ENCODE results near the gene DEAF1. TPM values are rescaled to one million over a fixed set of nuclear protein-coding genes. Genes with fewer than 3 reads are reported as not detected.

DEAF1 gene
- polyA plus RNA-seq, 1 donor (not counting 4 experiments of a cell fraction or from before 2014, with no cell fraction given) = 8.1 TPM

- Histone ChIP-seq H3K36me3 (ENCODE audit: control insufficient read depth in 2 of 2, extremely low read depth in 1 of 2, insufficient read depth in 2 of 2, low read length in 2 of 2) (peaks cover 9 to 26% of the 10 kb centered on the region in 2 experiments), H3K4me2 (ENCODE audit: control insufficient read depth, extremely low read depth, insufficient read depth, low read depth, low read length) (no peak overlapping the region), H3K4me3 (ENCODE audit: control insufficient read depth in 2 of 3, extremely low read depth in 1 of 3, insufficient read depth in 2 of 3, low read depth in 1 of 3, low read length in 3 of 3) (no peak overlapping the region), H3K4me1 (ENCODE audit: control insufficient read depth, extremely low read depth, insufficient read depth, low read length) (peaks cover 30% of the 10 kb centered on the region), H3K9me1 (ENCODE audit: control insufficient read depth, extremely low read depth, insufficient read depth, low read length) (no peaks in the 10 kb centered on the region), H3K27me3 (ENCODE audit: control insufficient read depth, extremely low read depth, insufficient read depth, low read length) (no peaks in the 10 kb centered on the region), H3K79me2 (ENCODE audit: control insufficient read depth, insufficient read depth, low read length) (peaks cover 29% of the 10 kb centered on the region), H3K9ac (ENCODE audit: control insufficient read depth, extremely low read depth, insufficient read depth, low read length) (no peak overlapping the region), H4K20me1 (ENCODE audit: control insufficient read depth, extremely low read depth, insufficient read depth, low read length) (no peaks in the 10 kb centered on the region), H2AFZ (ENCODE audit: control insufficient read depth, low read length) (no peak overlapping the region), H3K27ac (ENCODE audit: control insufficient read depth, insufficient read depth, low read length) (no peak overlapping the region), H3K9me3 (ENCODE audit: control insufficient read depth, low read depth, low read length) (no peaks in the 10 kb centered on the region)
- DNase-seq (ENCODE audit: low read depth, low spot score) = no peak
- dilution Hi-C loops (cut with MboI; ENCODE audit: extremely low pct_ligation_motif_present, low sequenced_read_pairs) = no loop called here
- TF ChIP-seq EZH2 (IDR thresholded peaks at IDR 0.05; ENCODE audit: low read length) (no peak), CTCF (optimal IDR thresholded peaks at IDR 0.05 in 1 of 3, IDR thresholded peaks at IDR 0.05 in 1 of 3, conservative IDR thresholded peaks at IDR 0.05 in 1 of 3; ENCODE audit: extremely low read depth in 1 of 3, insufficient read depth in 2 of 3, low read length in 3 of 3) (no peak)
- no peak for FAIRE-seq
Observed at GRCh38 chr11:702462-703461, 7.7 kb upstream of the DEAF1 start.

- H3K4me2 ChIP-seq (ENCODE audit: control insufficient read depth, extremely low read depth, insufficient read depth, low read depth, low read length) = no peak overlapping the region
- H3K4me3 ChIP-seq (ENCODE audit: control insufficient read depth in 2 of 3, extremely low read depth in 1 of 3, insufficient read depth in 2 of 3, low read depth in 1 of 3, low read length in 3 of 3) = no peak overlapping the region
- H3K27ac ChIP-seq (ENCODE audit: control insufficient read depth, insufficient read depth, low read length) = no peak overlapping the region
- DNase-seq (ENCODE audit: low read depth, low spot score) (no peak), FAIRE-seq (no peak)
- H3K9me1 ChIP-seq (ENCODE audit: control insufficient read depth, extremely low read depth, insufficient read depth, low read length) = no peaks in the 10 kb centered on the region
- no peaks in the 10 kb centered on the region for H3K9me3 ChIP-seq (ENCODE audit: control insufficient read depth, low read depth, low read length)
- TF ChIP-seq EZH2 (IDR thresholded peaks at IDR 0.05; ENCODE audit: low read length) = no peak
- TF ChIP-seq CTCF (optimal IDR thresholded peaks at IDR 0.05 in 1 of 3, IDR thresholded peaks at IDR 0.05 in 1 of 3, conservative IDR thresholded peaks at IDR 0.05 in 1 of 3; ENCODE audit: extremely low read depth in 1 of 3, insufficient read depth in 2 of 3, low read length in 3 of 3) = no peak
- H3K4me1 ChIP-seq (ENCODE audit: control insufficient read depth, extremely low read depth, insufficient read depth, low read length) = peaks cover 31% of the 10 kb centered on the region
- H3K36me3 ChIP-seq (ENCODE audit: control insufficient read depth in 2 of 2, extremely low read depth in 1 of 2, insufficient read depth in 2 of 2, low read length in 2 of 2) = peaks cover 9 to 26% of the 10 kb centered on the region in 2 experiments
- no peaks in the 10 kb centered on the region for H3K27me3 ChIP-seq (ENCODE audit: control insufficient read depth, extremely low read depth, insufficient read depth, low read length)
- H2AFZ ChIP-seq (ENCODE audit: control insufficient read depth, low read length) = no peak overlapping the region
- H3K9ac ChIP-seq (ENCODE audit: control insufficient read depth, extremely low read depth, insufficient read depth, low read length) = no peak overlapping the region
- H3K79me2 ChIP-seq (ENCODE audit: control insufficient read depth, insufficient read depth, low read length) = peaks cover 22% of the 10 kb centered on the region
- H4K20me1 ChIP-seq (ENCODE audit: control insufficient read depth, extremely low read depth, insufficient read depth, low read length) = no peaks in the 10 kb centered on the region
- dilution Hi-C loops (cut with MboI; ENCODE audit: extremely low pct_ligation_motif_present, low sequenced_read_pairs) = no loop called here
Observed at GRCh38 chr11:701741-702461, 6.9 kb upstream of the DEAF1 start.

Measured in keratinocyte (primary cell).